Adrenal gland (tissue), 19 donors: ENCODE results near the gene ASPM. TPM values are rescaled to one million over a fixed set of nuclear protein-coding genes. Genes with fewer than 3 reads are reported as not detected.

Source experiments
- DNase-seq, 7 donors: peaks; one replicate each; pipeline ENCODE4 v3.0.0-alpha.2; 2019 to 2020
- H3K27ac ChIP-seq, 5 donors: fragments of 200-600 bp; sonication (generic) in 4 of 5; 1 replicate in 3 of 5; 2 replicates in 2 of 5; pipeline versions ENCODE4 v1.5.1 to v1.8.0; 2016 to 2020; ENCODE audit warnings: mild to moderate bottlenecking in 1 of 5
- H3K27me3 ChIP-seq: fragments of 200-600 bp; 2 replicates; pipeline ENCODE4 v1.8.0; 2021
- H3K36me3 ChIP-seq, 2 donors: fragments of 200-600 bp; replicated peaks in 1 of 2; 1 replicate in 1 of 2; 2 replicates in 1 of 2; pipeline versions ENCODE4 v1.5.1 to v1.8.0; 2018 to 2022
- H3K4me1 ChIP-seq, 2 donors: fragments of 200-600 bp; replicated peaks in 1 of 2; 1 replicate in 1 of 2; 2 replicates in 1 of 2; pipeline versions ENCODE4 v1.5.1 to v1.8.0; 2018 to 2021
- H3K4me3 ChIP-seq, 4 donors: fragments of 200-600 bp; sonication (generic) in 3 of 4; one replicate each; pipeline ENCODE4 v1.5.1; 2016 to 2018
- H3K9me3 ChIP-seq, 3 donors: fragments of 200-600 bp; sonication (generic) in 1 of 3; replicated peaks in 1 of 3; 1 replicate in 2 of 3; 2 replicates in 1 of 3; pipeline versions ENCODE4 v1.5.1 to v1.8.0; 2016 to 2021
- CTCF ChIP-seq, 6 experiments: fragments of 450-650 bp in 4 of 6; fragments of 200-600 bp in 2 of 6; sonication (generic) in 1 of 6; IDR thresholded peaks; 1 replicate in 5 of 6; 2 replicates in 1 of 6; pipeline versions ENCODE4 v1.5.1 to v1.8.0; 2016 to 2021; ENCODE audit warnings: antibody characterized with exemption in 6 of 6, mild to moderate bottlenecking in 2 of 6, moderate library complexity in 1 of 6
- POLR2A ChIP-seq, 2 donors: fragments of 450-650 bp; IDR thresholded peaks; one replicate each; pipeline ENCODE4 v1.6.1; 2017; ENCODE audit warnings: antibody characterized with exemption in 2 of 2, mild to moderate bottlenecking in 2 of 2, moderate library complexity in 1 of 2
- WGBS, 4 donors: extraction: QIAGEN DNeasy Blood & Tissue Kit in 2 of 4; methylation state at CpG; one replicate each; pipeline versions ENCODE4 v1.1.5 to v1.1.7; 2013 to 2017; 5-methylcytosine and 5-hydroxymethylcytosine counted together
- intact Hi-C, 2 donors: fragments of 100-400 bp; cut with DNase I; formaldehyde crosslinking; loops; one replicate each; pipeline versions ENCODE4 v1.14.1 to v1.15.0; 2022 to 2023
- long read RNA-seq, 10 donors: library from polyadenylated mRNA in 3 of 10; unstranded in 2 of 10; stranded (forward) in 1 of 10; transcript quantifications; one replicate each; pipeline ENCODE4 v2.0.0 and lab custom pipeline, GENCODE V29; 2021 to 2026
- polyA plus RNA-seq, 3 donors: library from polyadenylated mRNA; stranded (reverse); fragments of 200-250 nt in 2 of 3; fragments of 350-450 nt in 1 of 3; fragmentation: Illumina TruSeq in 1 of 3; extraction: RNeasy Lipid Tissue Mini Kit (QIAGEN cat#74804) in 1 of 3; gene quantifications; one replicate each; pipeline ENCODE4 v1.2.3, GENCODE V29; 2013 to 2014
- total RNA-seq, 9 donors: library from RNA; depleted of rRNA in 4 of 9; stranded (reverse); fragments of >200 nt in 4 of 9; fragments of 120-200 nt in 1 of 9; fragmentation: NEBNext Ultra II Directional in 1 of 9; extraction: Animal tissue kit (Norgen Biotek cat#: 25700) in 1 of 9; gene quantifications; one replicate each; pipeline versions ENCODE4 v1.1.0 to v1.2.4, GENCODE V29; 2013 to 2023
- donor health status: healthy with polysubstance abuse.
- donor health status: Bipolar disorder and iron deficiency.
- donor health status: DM: yes; HTN: yes; CAD: no.
- donor health status: DM: no; HTN: no; CAD: no.
- donor health status: DM: no; HTN: no; CAD: no.
- donor health status: DM: yes; HTN: yes; CAD: no.

Gene ASPM
- 10 to 100 TPM in 1 of 9 donors, 1 to 10 TPM in 3, under 1 TPM in 5; 0.25 to 14.5 (median 0.91) TPM for total RNA-seq
- polyA plus RNA-seq: under 1 TPM; 0.08 to 0.70 (median 0.10) TPM
- long read RNA-seq, donor 1: 0 reads
- long read RNA-seq, donor 2: 0 reads
- long read RNA-seq, donor 3: 0 reads
- long read RNA-seq, donor 4, partial matches to known transcripts: 1 of 1 reads
- long read RNA-seq, donor 4, other reads (novel, unspliced or antisense): 0 of 1 reads
- long read RNA-seq, donor 5, partial matches to known transcripts: 1 of 1 reads
- long read RNA-seq, donor 5, other reads (novel, unspliced or antisense): 0 of 1 reads
- long read RNA-seq, donor 6, partial matches to known transcripts: 1 of 1 reads
- long read RNA-seq, donor 6, other reads (novel, unspliced or antisense): 0 of 1 reads
- long read RNA-seq, donor 7: 0 reads
- long read RNA-seq, donor 8: 0 reads
- long read RNA-seq, donor 9: 0 reads
- long read RNA-seq, donor 10: 0 reads

- no peaks in the 10 kb centered on the region for H3K36me3 ChIP-seq
- 0 to 1% (median 1%) methylated on average over 41 to 67 of the region's 67 CpGs for WGBS, 4 donors
- no peaks in the 10 kb centered on the region for H3K9me3 ChIP-seq
- peaks cover 0 to 7% of the 10 kb centered on the region in 2 donors for H3K4me1 ChIP-seq
- H3K27ac ChIP-seq: peak within 1 kb of the TSS in 1 of 5 donors; percentile 70
- DNase-seq: peak; percentile 95 to 97 (median 97)
- intact Hi-C loops: no loop called here
- H3K4me3 ChIP-seq: peak within 1 kb of the TSS; percentile 32 to 69 (median 66)
- H3K27me3 ChIP-seq: peaks cover 5% of the 10 kb centered on the region
- TF ChIP-seq POLR2A (IDR thresholded peaks at IDR 0.05): no peak
- no peak for TF ChIP-seq CTCF (IDR thresholded peaks at IDR 0.05)
These were observed at the start of gene ASPM for GRCh38 chr1:197146101-197147095. Gene ASPM (minus strand): TSS chr1:197146669. CDS start chr1:197146437, 232 bp downstream.

GRCh38 chr1:197195100-197195499 lies 48.6 kb upstream of the ASPM start:
- Histone ChIP-seq H3K27ac (no peak overlapping the region), H3K9me3 (no peaks in the 10 kb centered on the region), H3K36me3 (peaks cover 0 to 8% of the 10 kb centered on the region in 2 donors), H3K27me3 (no peaks in the 10 kb centered on the region), H3K4me3 (no peak overlapping the region), H3K4me1 (peaks cover 4 to 54% of the 10 kb centered on the region in 2 donors)
- no peak for TF ChIP-seq POLR2A (IDR thresholded peaks at IDR 0.05)
- TF ChIP-seq CTCF (IDR thresholded peaks at IDR 0.05): no peak
- intact Hi-C loops: no loop called here
- no peak for DNase-seq

- DNase-seq: no peak
- H3K36me3 ChIP-seq: peaks cover 0 to 32% of the 10 kb centered on the region in 2 donors
- TF ChIP-seq POLR2A (IDR thresholded peaks at IDR 0.05) (no peak), CTCF (IDR thresholded peaks at IDR 0.05) (no peak)
- H3K27ac ChIP-seq: no peak overlapping the region
- WGBS, 4 donors: 97 to 100% (median 98%) methylated on average over 1 of the region's 1 CpG
- no peaks in the 10 kb centered on the region for H3K9me3 ChIP-seq
- H3K27me3 ChIP-seq: no peaks in the 10 kb centered on the region
- peaks cover 0 to 5% of the 10 kb centered on the region in 2 donors for H3K4me1 ChIP-seq
- intact Hi-C loops: loop anchor here in 1 of 2 donors (10.0 kb wide), 1 partner anchor 151 kb away; no protein-coding TSS in a partner anchor
- no peak overlapping the region for H3K4me3 ChIP-seq
These were observed 37.7 kb upstream of the ASPM start for GRCh38 chr1:197184190-197184589.
